HepG2 (cell line): ENCODE measurements around the gene ZNF804A. TPM values are rescaled to one million over a fixed set of nuclear protein-coding genes. Genes with fewer than 3 reads are reported as not detected.

ENCODE experiments used
- ATAC-seq: fragments of 200-7000 bp; cut with Tn5 transposase; 3 replicates; pipeline ENCODE4 v1.9.1; 2020; ENCODE audit warnings: mild to moderate bottlenecking, moderate library complexity
- BruUV-seq: library from RNA; stranded (reverse); fragments of 400-500 nt; replicated peaks from 2 replicates; lab custom pipeline; 2021; lab: Mats Ljungman, UMichigan
- CTCF ChIA-PET: fragments of 300-600 bp; formaldehyde crosslinking; extraction: SDS; loops from one replicate; lab custom pipeline; 2021; ENCODE audit warnings: low total read pairs, inconsistent platforms, low intra/inter-chr PET ratio; lab: Yijun Ruan, JAX
- POLR2A ChIA-PET: fragments of 350-600 bp; sonication (Branson Sonifier 250); formaldehyde crosslinking; loops from one replicate; lab custom pipeline; 2020; ENCODE audit warnings: antibody characterized with exemption, inconsistent platforms; lab: Yijun Ruan, JAX
- DNase-seq: peaks from one replicate; pipeline ENCODE4 v3.0.0-alpha.2; 2015; ENCODE audit warnings: low spot score
- FAIRE-seq: peaks from 3 replicates; lab custom pipeline; 2011; peaks lifted over from hg19 to GRCh38; lab: Jason Lieb, UNC
- H2AFZ ChIP-seq: one replicate; pipeline ENCODE4 v1.6.1; 2011; ENCODE audit warnings: low read length, inconsistent platforms
- H3K27ac ChIP-seq: fragments of 300-600 bp; 3 replicates; pipeline ENCODE4 v1.8.0; 2011; ENCODE audit warnings: mixed run types, mild to moderate bottlenecking, mixed read lengths, low read length, inconsistent platforms; ENCODE audit not compliant: insufficient read depth; ENCODE audit errors: extremely low read length
- H3K27me3 ChIP-seq, 2 experiments: fragments of 200-600 bp in 1 of 2; 2 replicates in 1 of 2; 3 replicates in 1 of 2; pipeline versions ENCODE4 v1.6.0 to v1.8.0; 2011; ENCODE audit warnings: low read length in 2 of 2, mild to moderate bottlenecking in 2 of 2, moderate library complexity in 2 of 2, inconsistent platforms in 1 of 2; ENCODE audit not compliant: insufficient read depth in 2 of 2, control insufficient read depth in 1 of 2
- H3K36me3 ChIP-seq, 2 experiments: fragments of 200-600 bp in 1 of 2; replicated peaks in 1 of 2; 2 replicates in 1 of 2; 3 replicates in 1 of 2; pipeline versions ENCODE4 v1.5.1 to v1.8.0; 2011; ENCODE audit warnings: low read length in 2 of 2, inconsistent platforms in 1 of 2; ENCODE audit not compliant: insufficient read depth in 2 of 2, control insufficient read depth in 1 of 2
- H3K4me1 ChIP-seq: 2 replicates; pipeline ENCODE4 v1.5.1; 2012; ENCODE audit warnings: low read length, inconsistent platforms; ENCODE audit not compliant: insufficient read depth
- H3K4me2 ChIP-seq: 2 replicates; pipeline ENCODE4 v1.6.0; 2011; ENCODE audit warnings: low read depth, low read length, inconsistent platforms
- H3K4me3 ChIP-seq, 3 experiments: fragments of 200-600 bp in 1 of 3; sonication (generic), shearing (Covaris generic) in 1 of 3; replicated peaks in 1 of 3; 2 replicates each; pipeline ENCODE4 v1.5.1; 2011 to 2016; ENCODE audit warnings: low read length in 3 of 3, inconsistent platforms in 2 of 3, low read depth in 2 of 3, mild to moderate bottlenecking in 2 of 3, control low read depth in 1 of 3, mixed read lengths in 1 of 3; ENCODE audit not compliant: insufficient read depth in 1 of 3
- H3K79me2 ChIP-seq: one replicate; pipeline ENCODE4 v1.6.1; 2011; ENCODE audit warnings: low read length, inconsistent platforms; ENCODE audit not compliant: insufficient read depth
- H3K9ac ChIP-seq: 2 replicates; pipeline ENCODE4 v1.6.0; 2011; ENCODE audit warnings: mild to moderate bottlenecking, low read depth, low read length, inconsistent platforms; ENCODE audit not compliant: insufficient read depth
- H3K9me3 ChIP-seq: 2 replicates; pipeline ENCODE4 v1.5.1; 2012; ENCODE audit warnings: mild to moderate bottlenecking, low read length
- H4K20me1 ChIP-seq: 2 replicates; pipeline ENCODE4 v1.6.0; 2011; ENCODE audit warnings: inconsistent platforms, mild to moderate bottlenecking, low read length, moderate library complexity; ENCODE audit not compliant: insufficient read depth
- CCAR2 ChIP-seq: fragments of 200-400 bp; formaldehyde crosslinking; optimal IDR thresholded peaks from 2 replicates; pipeline ENCODE3; 2018; ENCODE audit warnings: low read depth, mild to moderate bottlenecking, low read length, moderate library complexity
- DDIT3 ChIP-seq: sonication (generic); formaldehyde crosslinking; IDR thresholded peaks from 2 replicates; pipeline ENCODE4 v1.4.0; 2020; ENCODE audit warnings: mild to moderate bottlenecking, missing genetic modification reagents
- FOXP1 ChIP-seq, 2 experiments: fragments of 450-650 bp in 1 of 2; IDR thresholded peaks; 2 replicates each; pipeline ENCODE4 v1.6.1; 2017 to 2018; ENCODE audit warnings: antibody characterized with exemption in 1 of 2
- HBP1 ChIP-seq: IDR thresholded peaks from 2 replicates; pipeline ENCODE4 v1.6.1; 2016; ENCODE audit warnings: low read depth, control low read depth
- MBD4 ChIP-seq: IDR thresholded peaks from 2 replicates; pipeline ENCODE4 v1.6.1; 2012; ENCODE audit warnings: low read length, inconsistent platforms, borderline replicate concordance
- MZF1 ChIP-seq: sonication (generic); formaldehyde crosslinking; IDR thresholded peaks from 2 replicates; pipeline ENCODE4 v1.8.1; 2023; ENCODE audit warnings: mild to moderate bottlenecking, missing genetic modification reagents, borderline replicate concordance
- PAWR ChIP-seq: sonication (generic); formaldehyde crosslinking; IDR thresholded peaks from 2 replicates; pipeline ENCODE4 v1.4.0; 2020; ENCODE audit warnings: missing genetic modification reagents, mild to moderate bottlenecking, borderline replicate concordance
- PHF21A ChIP-seq: sonication (generic); formaldehyde crosslinking; IDR thresholded peaks from 2 replicates; pipeline ENCODE4 v1.5.0; 2020; ENCODE audit warnings: mild to moderate bottlenecking, missing genetic modification reagents
- RBFOX2 ChIP-seq: fragments of 200-400 bp; formaldehyde crosslinking; IDR thresholded peaks from 2 replicates; pipeline ENCODE4 v1.6.1; 2017; ENCODE audit warnings: low read depth, mild to moderate bottlenecking, low read length
- SOX13 ChIP-seq, 3 experiments: fragments of 450-650 bp in 1 of 3; sonication (generic) in 1 of 3; formaldehyde crosslinking in 1 of 3; IDR thresholded peaks in 2 of 3; conservative IDR thresholded peaks in 1 of 3; 2 replicates each; pipeline versions ENCODE4 v1.5.0 to v1.6.1; 2016 to 2020; ENCODE audit warnings: antibody characterized with exemption in 1 of 3, mild to moderate bottlenecking in 1 of 3, missing compliant biosample characterization in 1 of 3, missing genetic modification reagents in 1 of 3, moderate library complexity in 1 of 3
- ZMYM3 ChIP-seq: sonication (generic); formaldehyde crosslinking; IDR thresholded peaks from 2 replicates; pipeline ENCODE4 v1.5.1; 2020; ENCODE audit warnings: mild to moderate bottlenecking, missing genetic modification reagents
- ZNF225 ChIP-seq: sonication (generic); formaldehyde crosslinking; IDR thresholded peaks from 2 replicates; pipeline ENCODE4 v1.4.0; 2020; ENCODE audit warnings: mild to moderate bottlenecking, missing genetic modification reagents
- ZNF280B ChIP-seq: sonication (generic); formaldehyde crosslinking; IDR thresholded peaks from 2 replicates; pipeline ENCODE4 v1.5.0; 2020; ENCODE audit warnings: missing genetic modification reagents, mild to moderate bottlenecking, borderline replicate concordance
- ZNF530 ChIP-seq: sonication (generic); formaldehyde crosslinking; IDR thresholded peaks from 2 replicates; pipeline ENCODE4 v1.5.0; 2020; ENCODE audit warnings: low read depth, mild to moderate bottlenecking, missing genetic modification reagents
- WGBS: methylation state at CpG from one replicate; pipeline ENCODE4 v1.1.6; 2017; ENCODE audit warnings: low lambda C conversion rate; 5-methylcytosine and 5-hydroxymethylcytosine counted together
- in situ Hi-C: cut with HindIII; loops from 2 replicates; pipeline ENCODE4 v1.10.0; 2017; ENCODE audit warnings: low pct_unique_long_range_greater_than_20kb; ENCODE audit not compliant: extremely low pct_ligation_motif_present
- intact Hi-C: fragments of 100-400 bp; cut with micrococcal nuclease; formaldehyde crosslinking; loops from one replicate; pipeline ENCODE4 v1.10.0; 2022; ENCODE audit not compliant: unreplicated experiment
- polyA plus RNA-seq, 8 experiments: library from polyadenylated mRNA; depleted of rRNA in 3 of 8; stranded (reverse) in 7 of 8; unstranded in 1 of 8; fragments of >200 nt; fragmentation: Illumina TruSeq in 4 of 8; extraction: Trizol in 4 of 8; gene quantifications; 2 replicates each; pipeline versions ENCODE4 v1.2.1 to v1.2.3, GENCODE V29; 2011 to 2016; ENCODE audit warnings: low read depth in 4 of 8, missing spikeins in 1 of 8, mixed read lengths in 1 of 8; ENCODE audit not compliant: insufficient read depth in 1 of 8
- total RNA-seq, 5 experiments: library from RNA; depleted of rRNA; stranded (reverse); fragments of >200 nt; fragmentation: Illumina TruSeq; extraction: Trizol; gene quantifications; 2 replicates each; pipeline ENCODE4 v1.2.3, GENCODE V29; 2016; ENCODE audit warnings: low read depth in 1 of 5

The ZNF804A gene
- total and polyA plus RNA-seq, 2 of the 13 experiments (the other 11 are each of a cell fraction or from before 2014, with no cell fraction given), result 0.07 to 0.09 TPM

GRCh38 chr2:184577743-184578142 is 20.6 kb upstream of the ZNF804A start:
- no peaks in the 10 kb centered on the region for H3K9me3 ChIP-seq
- ChIA-PET CTCF (no interaction called here), POLR2A (no interaction called here)
- intact Hi-C loops (no loop called here), in situ Hi-C loops (no loop called here)
- H3K36me3 ChIP-seq, result no peaks in the 10 kb centered on the region
- DNase-seq (no peak), ATAC-seq (no peak), FAIRE-seq (no peak)
- H3K27me3 ChIP-seq, result no peaks in the 10 kb centered on the region
- TF ChIP-seq MZF1 (CRISPR knock-in tag), result no peak
- no peak for TF ChIP-seq ZNF280B (CRISPR knock-in tag)
- no peak for TF ChIP-seq CCAR2
- TF ChIP-seq ZMYM3 (CRISPR knock-in tag), result no peak
- TF ChIP-seq MBD4, result no peak
- TF ChIP-seq RBFOX2, result no peak
- TF ChIP-seq FOXP1 (IDR thresholded peaks at IDR 0.05), result no peak
- no peak for TF ChIP-seq FOXP1 (CRISPR knock-in tag; IDR thresholded peaks at IDR 0.05)
- no peak for TF ChIP-seq PAWR (CRISPR knock-in tag)
- TF ChIP-seq DDIT3, result no peak
- TF ChIP-seq ZNF225 (CRISPR knock-in tag), result no peak
- no peak for TF ChIP-seq ZNF530
- no peak for TF ChIP-seq HBP1 (CRISPR knock-in tag)
- no peak for TF ChIP-seq SOX13 (IDR thresholded peaks at IDR 0.05)
- TF ChIP-seq SOX13 (CRISPR knock-in tag; conservative IDR thresholded peaks at IDR 0.05 in 1 of 2, IDR thresholded peaks at IDR 0.05 in 1 of 2), result no peak
- TF ChIP-seq PHF21A (CRISPR knock-in tag), result no peak
- no peak overlapping the region for H3K4me3 ChIP-seq
- H2AFZ ChIP-seq, result no peak overlapping the region
- WGBS, result under 1% methylated on average over 4 of the region's 4 CpGs
- H4K20me1 ChIP-seq, result no peaks in the 10 kb centered on the region
- no TSS peak for BruUV-seq
- H3K79me2 ChIP-seq, result no peaks in the 10 kb centered on the region
- H3K4me1 ChIP-seq, result no peaks in the 10 kb centered on the region
- H3K27ac ChIP-seq, result no peak overlapping the region
- no peak overlapping the region for H3K4me2 ChIP-seq
- H3K9ac ChIP-seq, result no peak overlapping the region
